GM18858 (cell line): ENCODE data around the gene HYAL3.
A peak's percentile ranks its signal among the peaks of the same experiment; 100 is the strongest.
"Not testable (repeated sequence)": the region's sequence is repeated elsewhere in the genome, so short reads cannot be mapped to it uniquely, and the experiment has no call there.

Source experiments
- ATAC-seq: cut with Tn5 transposase; IDR thresholded peaks from one replicate; pipeline ENCODE4 v1.9.1; 2021; ENCODE audit not compliant: unreplicated experiment

HYAL3 gene

DNA sequence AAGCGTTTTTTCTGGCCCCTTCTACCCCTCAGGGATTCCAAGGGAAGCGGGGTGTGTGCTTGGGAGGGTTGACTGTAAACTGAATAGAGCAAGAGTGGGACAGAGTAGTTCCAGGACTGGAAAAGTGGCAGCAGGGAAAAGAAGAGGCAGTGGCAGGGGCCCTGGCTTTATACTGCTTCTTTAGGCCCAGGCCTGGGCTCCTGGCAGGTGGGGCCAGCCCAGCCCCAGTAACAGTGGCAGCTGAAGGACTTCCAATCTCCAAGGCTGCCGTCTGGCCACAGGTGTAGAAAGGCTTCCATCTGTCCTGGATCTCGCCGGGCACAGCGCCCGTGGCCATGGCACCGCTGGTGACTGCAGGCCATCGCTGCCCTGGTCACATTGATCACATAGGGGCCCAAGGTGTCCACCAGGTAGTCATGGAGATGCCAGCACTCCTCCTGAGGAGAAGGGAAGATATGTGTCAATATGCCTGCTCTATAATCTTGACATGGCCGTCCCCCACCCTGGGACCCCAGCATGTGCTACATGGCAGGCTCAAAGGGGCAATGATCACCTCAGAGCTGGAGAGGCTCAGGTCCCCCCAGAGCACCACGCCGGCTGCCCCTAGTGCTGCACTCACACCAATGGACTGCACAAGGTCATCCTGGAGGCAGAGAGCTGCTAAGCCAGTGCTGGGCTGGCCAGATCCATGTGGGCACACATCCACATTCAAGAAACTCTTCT is 6.0 kb downstream of the HYAL3 start:
- ATAC-seq = no peak

DNA sequence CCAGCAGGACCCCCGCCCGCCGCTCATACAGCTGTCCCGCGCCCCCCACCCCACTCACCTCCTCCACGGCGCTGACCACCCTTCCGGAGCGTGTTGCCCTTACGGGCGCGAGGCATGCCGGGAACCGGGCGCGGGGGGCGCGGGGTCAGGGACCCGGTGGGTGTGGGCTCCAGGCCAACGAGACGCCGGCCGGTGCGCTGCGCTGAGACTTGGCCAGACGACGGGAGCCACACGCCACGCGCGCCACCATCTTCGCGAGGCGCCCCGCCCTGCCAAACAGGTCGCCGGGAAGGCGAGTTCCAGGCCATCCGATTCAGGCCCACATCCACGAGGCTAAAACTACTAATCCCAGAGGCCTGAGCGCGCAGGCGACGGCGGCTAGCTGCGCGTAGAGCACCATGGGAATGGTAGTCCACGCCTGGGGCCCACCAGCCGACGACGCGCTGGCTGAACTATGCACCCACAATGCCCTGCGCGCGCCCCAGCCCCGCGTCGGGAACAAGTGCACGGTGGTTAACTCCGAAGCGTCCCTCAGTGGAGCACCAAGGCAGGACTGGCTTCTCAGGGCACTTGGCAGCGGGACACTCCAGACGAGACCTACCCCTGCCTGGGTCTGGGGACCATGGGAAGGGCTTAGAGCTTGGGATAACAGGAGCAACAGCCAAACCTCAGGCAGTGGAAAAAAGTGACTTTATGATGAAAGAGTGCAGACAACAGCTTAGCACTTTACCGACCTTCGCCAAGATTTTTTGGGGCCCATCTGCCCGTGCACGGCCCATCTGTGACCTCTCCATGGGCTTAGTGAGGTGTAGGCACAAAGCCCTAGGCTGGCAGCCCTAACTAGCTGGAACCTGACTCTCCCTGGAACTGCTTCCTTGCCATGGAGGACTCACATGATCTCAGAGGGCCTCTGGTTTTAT is 6.8 kb downstream of the HYAL3 start, which contains the start of gene IFRD2:
TSS of gene IFRD2 (minus strand) at position 271 of the 920 bp plus-strand sequence. CDS start at position 116, 155 bp downstream.
- ATAC-seq = peak; percentile 87

- ATAC-seq = no peak
Measured at GRCh38 chr3:50290161-50290641, 9.0 kb downstream of the HYAL3 start.

GRCh38 chr3:50289130-50289529 is 10.1 kb downstream of the HYAL3 start:
- ATAC-seq = no peak

- ATAC-seq = no peak
Measured at GRCh38 chr3:50288387-50289007, 10.7 kb downstream of the HYAL3 start.

- ATAC-seq = no peak
Measured at GRCh38 chr3:50287262-50287661, 11.9 kb downstream of the HYAL3 start.

DNA sequence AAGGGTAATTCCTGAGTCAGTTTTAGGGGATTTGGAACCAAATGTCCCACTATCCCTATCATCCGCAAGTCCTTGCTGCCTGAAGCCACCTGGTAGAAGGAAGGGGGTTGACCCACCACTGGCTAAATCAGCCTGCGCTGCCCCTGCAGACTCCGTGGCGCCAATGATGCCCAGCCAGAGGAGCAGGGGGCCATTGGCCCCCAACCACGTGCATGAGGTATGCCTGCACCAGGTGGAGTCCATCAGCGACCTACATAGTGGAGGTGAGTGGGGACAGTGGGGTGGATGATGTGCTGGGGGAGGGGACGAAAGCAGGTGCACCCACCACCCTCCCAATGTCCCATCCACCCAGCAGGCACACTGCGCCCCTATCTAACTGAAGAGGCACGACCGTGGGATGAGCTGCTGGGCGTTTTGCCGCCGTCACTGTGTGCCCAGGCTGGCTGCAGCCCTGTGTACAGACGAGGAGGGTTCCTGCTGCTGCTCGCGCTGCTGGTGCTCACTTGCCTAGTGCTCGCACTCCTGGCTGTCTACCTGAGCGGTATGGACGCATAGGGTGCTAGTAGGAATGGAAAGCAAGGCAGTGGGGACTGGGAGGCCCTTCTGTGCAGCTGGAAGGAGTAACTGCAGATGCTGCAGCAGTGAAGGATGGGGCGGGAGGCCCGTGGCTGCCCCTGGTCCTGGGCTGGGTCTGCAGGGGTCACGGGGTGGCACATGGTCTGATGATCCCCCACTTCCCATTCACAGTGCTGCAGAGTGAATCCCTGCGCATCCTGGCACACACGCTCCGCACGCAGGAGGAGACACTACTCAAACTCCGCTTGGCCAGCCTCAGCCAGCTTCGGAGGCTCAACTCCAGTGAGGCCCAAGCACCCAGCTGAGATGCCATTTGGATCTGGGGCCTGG is 12.6 kb downstream of the HYAL3 start:
- ATAC-seq = no peak

GRCh38 chr3:50284121-50284520 is 15.1 kb downstream of the HYAL3 start:
- ATAC-seq = not testable (repeated sequence)

GRCh38 chr3:50279255-50280016 is 19.8 kb downstream of the HYAL3 start:
- no peak for ATAC-seq

DNA sequence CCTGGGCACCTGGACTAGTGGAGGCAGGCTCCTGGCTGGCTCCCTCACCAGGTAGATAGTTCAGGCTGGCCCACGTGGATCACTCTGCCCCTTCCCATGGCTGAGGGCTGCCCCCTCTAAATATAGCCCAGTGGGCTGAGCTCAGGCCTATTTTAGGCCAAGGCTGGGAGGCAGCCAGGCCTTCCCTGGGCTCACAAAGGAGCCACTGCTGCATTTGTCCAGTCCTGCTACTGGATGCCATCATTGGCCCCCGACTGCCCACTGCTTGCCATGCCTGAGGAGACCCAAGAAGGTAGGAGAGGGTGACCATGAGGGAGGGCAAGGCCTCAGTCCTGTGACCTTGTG is 20.4 kb downstream of the HYAL3 start, which contains the start of gene LSMEM2:
TSS of gene LSMEM2 (plus strand) at position 208 of the 345 bp plus-strand sequence. CDS start at position 235, 27 bp downstream.
- ATAC-seq = no peak

DNA sequence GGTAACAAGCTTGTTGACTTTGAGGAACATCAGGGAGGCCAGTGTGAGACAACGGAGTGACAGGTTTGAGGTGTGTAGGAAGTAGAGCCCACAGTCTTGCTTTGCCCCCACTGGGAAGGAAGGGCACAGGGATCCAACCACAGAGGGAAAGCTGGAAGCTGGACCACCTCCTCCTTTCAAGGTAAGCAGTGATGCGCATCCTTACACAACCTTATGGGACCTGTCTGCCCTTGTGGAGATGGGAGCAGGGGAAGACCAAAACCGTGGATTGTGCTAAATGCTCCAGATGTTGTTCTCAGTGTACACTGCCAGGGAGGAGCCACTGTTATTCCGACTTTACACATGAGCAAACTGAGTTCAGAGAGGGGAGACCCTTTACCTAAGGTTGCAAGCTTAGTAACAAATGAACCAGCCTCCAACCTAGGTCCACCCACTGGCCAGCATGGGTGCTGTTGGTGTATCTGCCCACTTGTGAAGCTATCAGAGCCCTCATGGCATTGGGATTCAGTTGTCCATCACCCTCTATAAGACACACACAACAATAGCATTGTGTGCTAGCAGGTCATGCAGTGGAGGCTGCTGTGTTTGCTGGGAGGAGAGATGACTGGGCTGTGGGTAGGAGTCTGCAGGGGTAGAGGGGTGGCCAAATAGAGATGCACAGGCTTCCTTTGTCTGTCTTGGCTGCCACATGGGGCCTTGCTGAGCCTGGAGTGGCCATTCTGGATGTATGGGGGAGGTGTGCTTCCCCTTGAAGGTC is 20.9 kb downstream of the HYAL3 start:
- ATAC-seq = no peak

DNA sequence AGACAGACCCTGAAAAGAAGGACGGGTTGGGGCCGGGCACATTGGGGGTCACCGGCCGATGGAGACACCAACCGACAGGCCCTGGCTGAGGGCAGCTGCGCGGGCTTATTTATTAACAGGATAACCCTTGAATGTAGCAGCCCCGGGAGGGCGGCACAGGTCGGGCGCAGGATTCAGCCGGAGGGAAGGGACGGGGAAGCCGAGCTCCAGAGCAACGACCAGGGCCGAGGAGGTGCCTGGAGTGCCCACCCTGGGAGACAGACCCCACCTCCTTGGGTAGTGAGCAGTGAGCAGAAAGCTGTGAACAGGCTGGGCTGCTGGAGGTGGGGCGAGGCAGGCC is 22.5 kb downstream of the HYAL3 start:
- no peak for ATAC-seq

DNA sequence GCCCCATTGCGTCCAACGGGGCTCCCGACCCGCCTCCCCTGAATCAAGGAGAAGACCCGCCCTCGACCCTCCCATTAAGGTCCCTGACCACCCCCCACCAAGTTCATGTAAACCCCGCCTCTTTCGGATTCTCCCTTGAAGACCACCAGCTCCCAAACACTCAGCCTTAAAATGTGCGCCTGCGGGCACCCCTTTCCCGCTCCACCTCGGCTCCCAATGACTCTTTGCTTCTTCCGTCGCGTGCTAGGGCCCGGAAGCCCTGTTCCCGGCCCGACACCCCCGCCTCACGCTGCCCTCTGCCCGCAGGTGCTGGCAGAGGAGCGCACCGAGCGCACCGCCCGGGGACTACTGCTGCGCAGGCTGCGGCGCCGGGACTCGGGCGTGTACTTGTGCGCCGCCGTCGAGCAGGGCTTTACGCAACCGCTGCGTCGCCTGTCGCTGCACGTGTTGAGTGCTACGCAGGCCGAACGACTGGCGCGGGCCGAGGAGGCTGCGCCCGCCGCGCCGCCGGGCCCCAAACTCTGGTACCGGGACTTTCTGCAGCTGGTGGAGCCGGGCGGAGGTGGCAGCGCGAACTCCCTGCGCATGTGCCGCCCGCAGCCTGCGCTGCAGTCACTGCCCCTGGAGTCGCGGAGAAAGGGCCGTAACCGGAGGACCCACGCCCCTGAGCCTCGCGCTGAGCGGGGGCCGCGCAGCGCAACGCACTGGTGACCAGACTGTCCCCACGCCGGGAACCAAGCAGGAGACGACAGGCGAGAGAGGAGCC is 23.0 kb downstream of the HYAL3 start:
- ATAC-seq = no peak

DNA sequence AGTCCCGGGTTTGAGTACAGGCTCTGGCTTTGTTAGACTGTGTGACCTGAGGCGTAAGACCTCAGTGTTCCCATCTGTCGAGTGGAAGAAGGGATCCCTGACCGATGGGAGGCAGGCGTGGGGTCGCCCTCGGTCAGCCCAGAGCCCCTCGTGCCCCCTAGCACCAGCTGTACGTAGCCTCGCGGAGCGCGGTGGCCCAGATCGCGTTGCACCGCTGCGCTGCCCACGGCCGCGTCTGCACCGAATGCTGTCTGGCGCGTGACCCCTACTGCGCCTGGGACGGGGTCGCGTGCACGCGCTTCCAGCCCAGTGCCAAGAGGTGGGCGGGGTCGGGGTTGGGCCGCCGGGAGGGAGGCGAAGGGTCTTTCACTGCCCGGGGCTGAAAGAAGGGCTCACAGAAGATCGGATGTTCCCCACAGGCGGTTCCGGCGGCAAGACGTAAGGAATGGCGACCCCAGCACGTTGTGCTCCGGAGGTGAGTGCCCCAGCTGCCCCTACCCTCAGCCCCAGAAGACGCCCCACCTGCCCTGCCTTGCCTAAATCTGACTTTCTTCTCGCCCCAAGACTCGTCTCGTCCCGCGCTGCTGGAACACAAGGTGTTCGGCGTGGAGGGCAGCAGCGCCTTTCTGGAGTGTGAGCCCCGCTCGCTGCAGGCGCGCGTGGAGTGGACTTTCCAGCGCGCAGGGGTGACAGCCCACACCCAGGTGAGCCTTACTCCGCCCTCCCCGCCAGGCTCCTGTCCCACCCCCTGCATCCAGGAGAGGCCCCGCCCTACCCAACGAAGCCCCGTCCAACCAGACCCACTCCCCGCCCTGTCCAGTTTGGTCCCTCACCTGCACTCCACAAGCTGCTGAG is 23.8 kb downstream of the HYAL3 start:
- ATAC-seq = no peak

DNA sequence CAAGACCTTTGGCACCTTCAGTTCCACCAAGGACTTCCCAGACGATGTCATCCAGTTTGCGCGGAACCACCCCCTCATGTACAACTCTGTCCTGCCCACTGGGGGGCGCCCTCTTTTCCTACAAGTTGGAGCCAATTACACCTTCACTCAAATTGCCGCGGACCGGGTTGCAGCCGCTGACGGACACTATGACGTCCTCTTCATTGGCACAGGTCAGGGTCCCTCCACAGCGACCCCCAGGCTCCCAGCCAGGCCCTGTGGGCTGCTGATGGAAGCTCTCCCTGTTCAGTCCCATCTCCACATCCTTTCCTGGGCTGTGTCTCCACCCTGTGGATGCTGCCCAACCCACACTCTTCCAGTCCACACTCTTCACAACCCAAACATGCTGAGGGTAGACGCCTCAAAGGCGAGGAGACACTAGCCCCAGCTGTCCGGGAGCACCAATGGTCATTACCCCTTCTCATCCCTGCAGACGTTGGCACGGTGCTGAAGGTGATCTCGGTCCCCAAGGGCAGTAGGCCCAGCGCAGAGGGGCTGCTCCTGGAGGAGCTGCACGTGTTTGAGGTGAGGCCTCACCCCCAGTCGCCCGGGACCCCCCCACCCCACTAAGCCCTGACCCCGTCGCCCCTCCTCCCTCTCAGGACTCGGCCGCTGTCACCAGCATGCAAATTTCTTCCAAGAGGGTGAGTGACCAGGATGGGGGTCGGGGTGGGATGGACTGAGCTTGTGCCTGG is 24.7 kb downstream of the HYAL3 start:
- ATAC-seq = no peak

DNA sequence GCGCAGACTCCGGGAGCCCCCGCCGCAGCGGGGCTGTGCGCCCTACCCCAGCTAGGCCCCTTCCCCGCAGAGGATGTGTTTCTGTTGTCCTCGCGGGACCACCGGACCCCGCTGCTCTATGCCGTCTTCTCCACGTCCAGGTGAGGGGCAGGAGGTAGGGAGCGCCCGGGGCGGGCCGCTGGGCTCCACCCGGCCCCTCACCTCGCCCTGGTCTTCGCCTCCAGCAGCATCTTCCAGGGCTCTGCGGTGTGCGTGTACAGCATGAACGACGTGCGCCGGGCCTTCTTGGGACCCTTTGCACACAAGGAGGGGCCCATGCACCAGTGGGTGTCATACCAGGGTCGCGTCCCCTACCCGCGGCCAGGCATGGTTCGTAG is 25.5 kb downstream of the HYAL3 start:
- ATAC-seq = no peak
